Peyer's patch (tissue), 4 donors: Measurements from ENCODE around the gene ERC2.

Source experiments
- POLR2A ChIP-seq, 2 donors: fragments of 450-650 bp; IDR thresholded peaks; one replicate each; pipeline ENCODE4 v1.5.1; 2017; ENCODE audit warnings: antibody characterized with exemption in 2 of 2, mild to moderate bottlenecking in 2 of 2, moderate library complexity in 2 of 2
- TF ChIP-seq, protein P1 (sequence below), 6 experiments: fragments of 450-650 bp in 4 of 6; fragments of 200-600 bp in 2 of 6; sonication (generic) in 1 of 6; IDR thresholded peaks; one replicate each; pipeline ENCODE4 v1.5.1; 2017 to 2019; ENCODE audit warnings: antibody characterized with exemption in 6 of 6, mild to moderate bottlenecking in 3 of 6, moderate library complexity in 1 of 6

DNA sequence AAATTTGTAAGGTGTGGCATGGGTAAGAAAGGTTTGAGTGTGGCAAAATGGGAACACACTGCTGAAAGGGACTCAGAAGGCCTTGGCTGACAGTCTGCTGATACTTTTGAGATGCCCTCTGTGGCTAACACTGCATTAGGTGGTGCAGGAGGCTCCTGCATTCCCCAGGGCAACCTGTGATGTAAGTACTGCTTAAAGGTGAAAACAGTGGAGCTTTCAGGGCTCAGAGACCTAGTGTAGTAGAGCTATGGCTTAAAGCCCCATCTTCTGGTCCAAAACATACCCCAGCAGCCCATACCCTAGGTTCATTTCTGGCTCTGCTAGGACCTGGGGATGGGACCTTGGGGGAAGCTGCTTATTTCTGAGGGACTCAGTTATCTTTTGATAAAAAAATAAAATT is 374.1 kb downstream of the ERC2 start:
- TF ChIP-seq, protein P1, sequence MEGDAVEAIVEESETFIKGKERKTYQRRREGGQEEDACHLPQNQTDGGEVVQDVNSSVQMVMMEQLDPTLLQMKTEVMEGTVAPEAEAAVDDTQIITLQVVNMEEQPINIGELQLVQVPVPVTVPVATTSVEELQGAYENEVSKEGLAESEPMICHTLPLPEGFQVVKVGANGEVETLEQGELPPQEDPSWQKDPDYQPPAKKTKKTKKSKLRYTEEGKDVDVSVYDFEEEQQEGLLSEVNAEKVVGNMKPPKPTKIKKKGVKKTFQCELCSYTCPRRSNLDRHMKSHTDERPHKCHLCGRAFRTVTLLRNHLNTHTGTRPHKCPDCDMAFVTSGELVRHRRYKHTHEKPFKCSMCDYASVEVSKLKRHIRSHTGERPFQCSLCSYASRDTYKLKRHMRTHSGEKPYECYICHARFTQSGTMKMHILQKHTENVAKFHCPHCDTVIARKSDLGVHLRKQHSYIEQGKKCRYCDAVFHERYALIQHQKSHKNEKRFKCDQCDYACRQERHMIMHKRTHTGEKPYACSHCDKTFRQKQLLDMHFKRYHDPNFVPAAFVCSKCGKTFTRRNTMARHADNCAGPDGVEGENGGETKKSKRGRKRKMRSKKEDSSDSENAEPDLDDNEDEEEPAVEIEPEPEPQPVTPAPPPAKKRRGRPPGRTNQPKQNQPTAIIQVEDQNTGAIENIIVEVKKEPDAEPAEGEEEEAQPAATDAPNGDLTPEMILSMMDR (IDR thresholded peaks at IDR 0.05), result no peak
- TF ChIP-seq POLR2A (IDR thresholded peaks at IDR 0.05), result no peak
